Thyroid gland (tissue), 4 donors: ENCODE results near the gene HOXA7. TPM values are rescaled to one million over a fixed set of nuclear protein-coding genes. Genes with fewer than 3 reads are reported as not detected.

Source experiments
- DNase-seq, 2 donors: peaks; one replicate each; pipeline ENCODE4 v3.0.0-alpha.2; 2019
- H3K27ac ChIP-seq, 3 donors: fragments of 200-600 bp; sonication (generic); 1 replicate in 2 of 3; 2 replicates in 1 of 3; pipeline ENCODE4 v1.5.1; 2016 to 2019; ENCODE audit warnings: mild to moderate bottlenecking in 1 of 3, moderate library complexity in 1 of 3
- H3K27me3 ChIP-seq: fragments of 200-600 bp; sonication (generic); one replicate; pipeline ENCODE4 v1.5.1; 2019
- H3K36me3 ChIP-seq, 2 donors: fragments of 200-600 bp; sonication (generic); one replicate each; pipeline ENCODE4 v1.5.1; 2016 to 2019
- H3K4me1 ChIP-seq, 2 donors: fragments of 200-600 bp; sonication (generic); one replicate each; pipeline ENCODE4 v1.5.1; 2017 to 2019
- H3K4me3 ChIP-seq, 3 donors: fragments of 200-600 bp; sonication (generic); replicated peaks in 1 of 3; 1 replicate in 2 of 3; 2 replicates in 1 of 3; pipeline ENCODE4 v1.5.1; 2016; ENCODE audit warnings: mild to moderate bottlenecking in 1 of 3
- H3K9me3 ChIP-seq: fragments of 200-600 bp; sonication (generic); one replicate; pipeline ENCODE4 v1.5.1; 2017
- POLR2A ChIP-seq, 2 donors: fragments of 450-650 bp; IDR thresholded peaks; one replicate each; pipeline ENCODE4 v1.6.1; 2017; ENCODE audit warnings: antibody characterized with exemption in 2 of 2, mild to moderate bottlenecking in 2 of 2, moderate library complexity in 1 of 2
- WGBS, 2 donors: methylation state at CpG; one replicate each; pipeline ENCODE4 v1.1.5; 2017; 5-methylcytosine and 5-hydroxymethylcytosine counted together
- intact Hi-C: fragments of 100-400 bp; cut with DNase I; formaldehyde crosslinking; loops from one replicate; pipeline ENCODE4 v1.15.1; 2023
- total RNA-seq, 4 donors: library from RNA; depleted of rRNA; stranded (reverse); fragments of >200 nt; gene quantifications; one replicate each; pipeline ENCODE4 v1.2.3, GENCODE V29; 2016
- TF ChIP-seq, protein P1 (sequence below), 6 experiments: fragments of 200-600 bp in 3 of 6; fragments of 450-650 bp in 3 of 6; sonication (generic) in 3 of 6; IDR thresholded peaks; one replicate each; pipeline ENCODE4 v1.5.1; 2016 to 2019; ENCODE audit warnings: antibody characterized with exemption in 6 of 6, mild to moderate bottlenecking in 2 of 6, inconsistent platforms in 1 of 6, moderate library complexity in 1 of 6

HOXA7 gene
- total RNA-seq, 4 donors from 2014 or later: 0.34 to 2.1 (median 0.74) TPM

DNA sequence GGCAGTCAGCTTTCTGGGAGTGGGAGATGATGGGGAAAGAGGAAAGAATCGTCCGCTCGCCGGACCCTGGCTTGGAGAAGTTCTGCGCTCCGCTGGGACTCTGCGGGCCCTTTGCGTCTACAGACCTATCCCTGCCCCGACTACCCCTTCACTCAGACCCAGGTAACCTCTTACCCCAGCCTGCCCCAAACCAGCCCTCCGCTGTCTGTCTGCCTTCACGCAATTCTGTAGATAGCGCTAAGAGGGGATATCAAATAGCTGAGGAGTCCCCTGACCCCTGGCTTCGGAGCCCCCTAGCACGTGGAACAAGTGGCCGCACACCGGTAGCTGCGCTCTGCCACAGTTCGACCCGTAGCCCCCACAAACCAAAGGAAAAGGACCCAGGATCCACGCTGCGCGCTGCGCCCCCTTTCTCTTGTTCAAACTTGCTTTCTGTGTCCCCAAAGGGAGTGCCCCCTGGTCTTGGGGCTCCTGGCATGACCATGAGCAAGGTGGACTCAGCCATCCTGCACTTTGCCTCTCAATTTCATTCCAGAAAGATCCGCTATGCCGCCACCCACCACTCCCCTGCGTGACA lies 32.9 kb downstream of the HOXA7 start:
- H3K4me3 ChIP-seq: no peak overlapping the region
- H3K4me1 ChIP-seq: no peaks in the 10 kb centered on the region
- intact Hi-C loops: no loop called here
- H3K9me3 ChIP-seq: no peaks in the 10 kb centered on the region
- no peaks in the 10 kb centered on the region for H3K36me3 ChIP-seq
- H3K27me3 ChIP-seq: peaks cover 3% of the 10 kb centered on the region
- H3K27ac ChIP-seq: peak overlapping the region in 2 of 3 donors; percentile 50 to 53
- DNase-seq: no peak
- WGBS, 2 donors: 29 to 49% methylated on average over 19 to 22 of the region's 26 CpGs
- no peak for TF ChIP-seq POLR2A (IDR thresholded peaks at IDR 0.05)
- TF ChIP-seq, protein P1, sequence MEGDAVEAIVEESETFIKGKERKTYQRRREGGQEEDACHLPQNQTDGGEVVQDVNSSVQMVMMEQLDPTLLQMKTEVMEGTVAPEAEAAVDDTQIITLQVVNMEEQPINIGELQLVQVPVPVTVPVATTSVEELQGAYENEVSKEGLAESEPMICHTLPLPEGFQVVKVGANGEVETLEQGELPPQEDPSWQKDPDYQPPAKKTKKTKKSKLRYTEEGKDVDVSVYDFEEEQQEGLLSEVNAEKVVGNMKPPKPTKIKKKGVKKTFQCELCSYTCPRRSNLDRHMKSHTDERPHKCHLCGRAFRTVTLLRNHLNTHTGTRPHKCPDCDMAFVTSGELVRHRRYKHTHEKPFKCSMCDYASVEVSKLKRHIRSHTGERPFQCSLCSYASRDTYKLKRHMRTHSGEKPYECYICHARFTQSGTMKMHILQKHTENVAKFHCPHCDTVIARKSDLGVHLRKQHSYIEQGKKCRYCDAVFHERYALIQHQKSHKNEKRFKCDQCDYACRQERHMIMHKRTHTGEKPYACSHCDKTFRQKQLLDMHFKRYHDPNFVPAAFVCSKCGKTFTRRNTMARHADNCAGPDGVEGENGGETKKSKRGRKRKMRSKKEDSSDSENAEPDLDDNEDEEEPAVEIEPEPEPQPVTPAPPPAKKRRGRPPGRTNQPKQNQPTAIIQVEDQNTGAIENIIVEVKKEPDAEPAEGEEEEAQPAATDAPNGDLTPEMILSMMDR (IDR thresholded peaks at IDR 0.05): no peak

DNA sequence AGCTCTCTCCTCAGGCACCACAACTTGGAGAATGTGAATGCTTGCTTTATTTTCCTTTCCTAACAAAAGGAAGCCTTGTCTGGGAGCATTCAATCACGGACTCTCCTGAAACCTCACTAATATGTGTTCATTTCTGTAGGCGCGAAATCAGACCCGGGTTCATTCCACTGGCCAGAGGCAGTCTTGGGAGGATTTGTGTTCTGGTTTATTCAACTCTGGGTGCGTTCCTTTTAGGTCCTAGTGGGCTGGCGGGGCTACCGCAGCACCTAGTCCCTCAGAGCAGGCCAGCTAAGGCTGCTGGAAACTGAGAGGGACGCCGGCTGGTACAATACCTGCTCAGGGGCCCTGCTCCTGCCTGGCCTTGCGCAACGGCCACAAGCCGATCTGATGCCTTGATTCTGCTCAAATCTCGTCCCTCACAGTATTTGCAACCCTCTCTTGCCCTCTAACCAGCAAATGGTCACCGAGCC lies 33.4 kb downstream of the HOXA7 start:
- no peak for DNase-seq

DNA sequence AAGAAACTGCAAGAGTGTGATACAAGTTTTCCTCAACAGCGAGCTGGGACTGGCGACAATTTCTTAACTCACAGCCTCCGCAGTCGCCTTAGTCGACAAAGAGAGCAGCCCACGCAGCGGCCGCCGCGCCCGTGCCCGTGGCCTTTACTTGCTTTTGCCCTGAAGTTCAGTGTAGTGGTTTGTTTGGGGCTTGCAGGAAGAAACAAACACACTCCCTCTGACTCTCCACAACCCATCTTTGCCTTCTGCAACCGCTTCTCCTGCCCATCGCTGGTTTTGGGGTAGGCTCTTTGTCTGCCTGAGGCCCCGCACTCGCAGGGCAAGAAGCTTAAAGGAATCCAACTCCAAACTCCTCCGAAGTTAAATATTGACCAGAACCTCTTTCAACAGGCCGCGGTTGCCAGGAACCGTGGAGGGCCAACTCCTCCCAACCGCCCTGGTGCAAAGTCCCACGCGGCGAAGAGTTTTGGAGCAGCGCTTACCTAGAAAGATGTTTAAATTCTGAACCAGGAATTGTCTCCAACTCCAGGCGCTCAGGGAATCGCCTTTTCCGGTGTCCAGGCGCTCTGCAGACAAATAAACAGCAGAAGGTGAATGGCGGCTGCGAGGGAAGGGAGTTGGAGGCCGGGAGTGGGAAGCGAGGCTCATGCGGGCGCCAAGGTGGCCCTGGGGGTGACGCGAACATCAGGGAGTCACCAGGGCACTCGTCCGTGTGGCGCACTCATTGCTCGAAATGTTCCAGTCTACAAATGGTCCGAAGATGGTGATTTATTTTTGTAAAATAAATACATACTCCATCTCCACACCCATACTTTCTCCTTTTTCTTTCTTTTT lies 34.2 kb downstream of the HOXA7 start:
- Histone ChIP-seq H3K4me1 (peaks cover 0 to 4% of the 10 kb centered on the region in 2 donors), H3K9me3 (no peaks in the 10 kb centered on the region), H3K27me3 (peaks cover 6% of the 10 kb centered on the region), H3K36me3 (no peaks in the 10 kb centered on the region), H3K4me3 (no peak overlapping the region), H3K27ac (peak overlapping the region in 2 of 3 donors; percentile 42 to 53)
- intact Hi-C loops: no loop called here
- WGBS, 2 donors: 22 to 28% methylated on average over 32 to 42 of the region's 42 CpGs
- no peak for TF ChIP-seq POLR2A (IDR thresholded peaks at IDR 0.05)
- TF ChIP-seq, protein P1 (IDR thresholded peaks at IDR 0.05): no peak
- DNase-seq: no peak

More for the DNA sequence above, 33.4 kb downstream of the HOXA7 start:
- Histone ChIP-seq H3K9me3 (no peaks in the 10 kb centered on the region), H3K4me1 (no peaks in the 10 kb centered on the region), H3K27ac (peak overlapping the region in 2 of 3 donors; percentile 53), H3K27me3 (no peaks in the 10 kb centered on the region), H3K36me3 (no peaks in the 10 kb centered on the region), H3K4me3 (no peak overlapping the region)
- WGBS, 2 donors: 16 to 23% methylated on average over 8 to 13 of the region's 14 CpGs
- intact Hi-C loops: no loop called here
- TF ChIP-seq, protein P1 (IDR thresholded peaks at IDR 0.05): no peak
- TF ChIP-seq POLR2A (IDR thresholded peaks at IDR 0.05): no peak

DNA sequence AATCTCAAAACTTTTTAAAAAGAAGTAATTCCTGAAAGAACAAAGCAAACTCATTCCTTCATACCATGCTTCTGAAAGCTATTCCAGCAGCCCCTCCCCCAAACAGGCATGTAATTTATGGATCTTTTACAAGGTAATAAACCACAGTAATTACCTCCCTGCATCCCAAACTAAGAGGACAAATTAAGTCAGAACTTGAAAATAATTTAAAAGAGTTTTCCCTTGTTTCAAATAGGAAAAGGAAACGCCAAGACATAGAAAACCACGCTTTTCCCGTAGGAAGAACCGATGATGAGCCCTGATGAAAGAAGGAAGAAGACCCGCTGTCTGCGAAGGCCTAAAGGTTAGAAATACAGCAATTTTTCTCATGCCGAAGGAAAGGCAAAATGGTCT lies 34.8 kb downstream of the HOXA7 start:
- intact Hi-C loops: no loop called here
- WGBS, 2 donors: 29 to 33% methylated on average over 7 of the region's 7 CpGs
- H3K4me1 ChIP-seq: peaks cover 0 to 4% of the 10 kb centered on the region in 2 donors

More for the DNA sequence above, 34.8 kb downstream of the HOXA7 start:
- H3K9me3 ChIP-seq: no peaks in the 10 kb centered on the region
- peak overlapping the region in 1 of 3 donors; percentile 53 for H3K27ac ChIP-seq
- H3K4me3 ChIP-seq: no peak overlapping the region
- peaks cover 11% of the 10 kb centered on the region for H3K27me3 ChIP-seq
- no peaks in the 10 kb centered on the region for H3K36me3 ChIP-seq
- TF ChIP-seq POLR2A (IDR thresholded peaks at IDR 0.05): no peak
- TF ChIP-seq, protein P1 (IDR thresholded peaks at IDR 0.05): no peak
- no peak for DNase-seq
